KOPT-K1 (cell line): Measurements from ENCODE around the gene MYH4.

Experiments
- H3K27ac ChIP-seq: fragments of 200-600 bp; sonication (generic); 2 replicates; pipeline ENCODE4 v1.5.1; 2016; ENCODE audit warnings: antibody characterized with exemption, mild to moderate bottlenecking, low read depth, low read length; ENCODE audit not compliant: poor library complexity, severe bottlenecking
- H3K36me3 ChIP-seq: fragments of 200-600 bp; sonication (generic); 2 replicates; pipeline ENCODE4 v1.5.1; 2017; ENCODE audit warnings: antibody characterized with exemption, mild to moderate bottlenecking, low read length, moderate library complexity; ENCODE audit not compliant: insufficient read depth
- H3K9me3 ChIP-seq: fragments of 200-600 bp; sonication (generic); 2 replicates; pipeline ENCODE4 v1.5.1; 2017; ENCODE audit warnings: antibody characterized with exemption, low read length, mild to moderate bottlenecking; ENCODE audit not compliant: insufficient read depth, poor library complexity, severe bottlenecking

Gene MYH4

GRCh38 chr17:10394201-10394887 lies 75.0 kb downstream of the MYH4 start:
- no peak overlapping the region for H3K27ac ChIP-seq
- no peaks in the 10 kb centered on the region for H3K36me3 ChIP-seq
- no peaks in the 10 kb centered on the region for H3K9me3 ChIP-seq
